ENCODE results near the gene MGST3.
"Not testable (repeated sequence)": the region's sequence is repeated elsewhere in the genome, so short reads cannot be mapped to it uniquely, and the experiment has no call there.

DNA sequence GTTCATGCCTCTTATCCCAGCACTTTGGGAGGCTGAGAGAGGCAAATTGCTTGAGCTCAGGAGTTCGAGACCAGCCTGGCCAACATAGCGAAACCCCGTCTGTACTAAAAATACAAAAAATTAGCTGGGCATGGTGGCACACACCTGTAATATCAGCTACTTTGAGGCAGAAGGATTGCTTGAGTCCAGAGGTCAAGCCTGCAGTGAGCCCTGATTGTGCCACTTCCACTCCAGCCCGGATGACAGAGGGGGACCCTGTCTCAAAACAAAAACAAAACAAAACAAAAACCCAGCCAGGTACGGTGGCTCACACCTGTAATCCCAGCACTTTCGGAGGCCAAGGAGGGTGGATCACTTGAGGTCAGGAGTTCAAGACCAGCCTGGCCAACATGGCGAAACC, 7.2 kb downstream of the MGST3 start:
- TF ChIP-seq POLR2A, POLR2AphosphoS5 (IDR thresholded peaks at IDR 0.05; ENCODE audit: low read depth, low read length): not testable (repeated sequence)

Data from GM12892 (cell line).